ENCODE measurements around the gene PTGER2. TPM values are rescaled to one million over a fixed set of nuclear protein-coding genes. Genes with fewer than 3 reads are reported as not detected.

The PTGER2 gene
- total RNA-seq, 4 donors from 2014 or later, result 0.56 to 5.0 (median 1.5) TPM

GRCh38 chr14:52342849-52343596 is 28.9 kb downstream of the PTGER2 start:
- H3K9me3 ChIP-seq, result no peaks in the 10 kb centered on the region
- no peak overlapping the region for H3K4me3 ChIP-seq (replicated peaks in 1 of 3)
- H3K36me3 ChIP-seq, result no peaks in the 10 kb centered on the region
- 81 to 89% methylated on average over 1 of the region's 1 CpG for WGBS, 2 donors
- H3K27ac ChIP-seq, result no peak overlapping the region
- no peak for TF ChIP-seq POLR2A (IDR thresholded peaks at IDR 0.05)
- DNase-seq, result no peak
- intact Hi-C loops (cut with DNase I), result no loop called here
- no peaks in the 10 kb centered on the region for H3K4me1 ChIP-seq
- H3K27me3 ChIP-seq, result no peaks in the 10 kb centered on the region

- intact Hi-C loops (cut with DNase I), result no loop called here
- Histone ChIP-seq H3K4me3 (replicated peaks in 1 of 3) (no peak overlapping the region), H3K36me3 (no peaks in the 10 kb centered on the region), H3K9me3 (no peaks in the 10 kb centered on the region), H3K27me3 (no peaks in the 10 kb centered on the region), H3K27ac (no peak overlapping the region), H3K4me1 (no peaks in the 10 kb centered on the region)
- no peak for TF ChIP-seq CTCF (IDR thresholded peaks at IDR 0.05)
- no peak for DNase-seq
- 91 to 92% methylated on average over 4 of the region's 4 CpGs for WGBS, 2 donors
Observed at GRCh38 chr14:52346778-52347177, 32.7 kb downstream of the PTGER2 start.

- Histone ChIP-seq H3K36me3 (no peaks in the 10 kb centered on the region), H3K27me3 (no peaks in the 10 kb centered on the region), H3K27ac (no peak overlapping the region), H3K4me1 (no peaks in the 10 kb centered on the region), H3K4me3 (replicated peaks in 1 of 3) (no peak overlapping the region), H3K9me3 (no peaks in the 10 kb centered on the region)
- intact Hi-C loops (cut with DNase I), result no loop called here
- no peak for TF ChIP-seq CTCF (IDR thresholded peaks at IDR 0.05)
- no peak for TF ChIP-seq POLR2A (IDR thresholded peaks at IDR 0.05)
- 74 to 85% methylated on average over 5 of the region's 5 CpGs for WGBS, 2 donors
- DNase-seq, result no peak
Observed at GRCh38 chr14:52348279-52348678, 34.2 kb downstream of the PTGER2 start.

- DNase-seq, result no peak
- TF ChIP-seq POLR2A (IDR thresholded peaks at IDR 0.05) (no peak), CTCF (IDR thresholded peaks at IDR 0.05) (no peak)
- Histone ChIP-seq H3K4me1 (no peaks in the 10 kb centered on the region), H3K36me3 (no peaks in the 10 kb centered on the region), H3K27me3 (no peaks in the 10 kb centered on the region), H3K27ac (no peak overlapping the region), H3K9me3 (no peaks in the 10 kb centered on the region), H3K4me3 (replicated peaks in 1 of 3) (no peak overlapping the region)
- WGBS, 2 donors, result 50 to 55% methylated on average over 2 of the region's 2 CpGs
- intact Hi-C loops (cut with DNase I), result no loop called here
Observed at GRCh38 chr14:52348776-52349175, 34.7 kb downstream of the PTGER2 start.

GRCh38 chr14:52349731-52350130 is 35.6 kb downstream of the PTGER2 start:
- 85 to 90% methylated on average over 2 of the region's 2 CpGs for WGBS, 2 donors
- no peaks in the 10 kb centered on the region for H3K27me3 ChIP-seq
- TF ChIP-seq CTCF (IDR thresholded peaks at IDR 0.05) (no peak), POLR2A (IDR thresholded peaks at IDR 0.05) (no peak)
- H3K4me1 ChIP-seq, result no peaks in the 10 kb centered on the region
- intact Hi-C loops (cut with DNase I), result no loop called here
- no peak overlapping the region for H3K4me3 ChIP-seq (replicated peaks in 1 of 3)
- no peak overlapping the region for H3K27ac ChIP-seq
- no peaks in the 10 kb centered on the region for H3K36me3 ChIP-seq
- no peak for DNase-seq
- H3K9me3 ChIP-seq, result no peaks in the 10 kb centered on the region
